ENCODE data around the gene PRADC1. TPM values are rescaled to one million over a fixed set of nuclear protein-coding genes. Genes with fewer than 3 reads are reported as not detected.

The PRADC1 gene
- total RNA-seq, 1 experiment from 2014 or later, result 12.9 TPM

DNA sequence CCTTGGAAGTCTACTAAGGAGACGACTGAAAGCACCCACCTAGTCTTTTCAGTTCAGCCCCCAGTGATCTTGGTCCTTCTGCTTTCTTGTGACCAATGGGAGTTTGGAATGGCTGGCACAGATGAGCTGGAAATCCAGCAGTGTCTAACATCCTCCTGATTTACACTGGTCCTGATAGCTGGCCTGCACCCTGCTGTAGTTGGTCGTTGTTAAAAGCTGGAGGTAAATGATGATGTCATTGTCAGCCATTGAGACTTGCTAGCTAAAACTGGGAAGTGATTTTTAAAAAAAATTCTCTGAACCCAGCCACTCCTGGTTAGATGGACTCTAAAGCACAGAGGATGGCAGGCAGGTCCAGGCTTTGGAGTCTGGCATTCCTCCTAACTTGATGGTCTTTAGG lies 20.4 kb upstream of the PRADC1 start:
- Mint-ChIP-seq H3K4me1 (peaks cover 6% of the 10 kb centered on the region; the same call in 1 of the 2 replicates), H3K9me3 (no peaks in the 10 kb centered on the region), H3K4me3 (no peak overlapping the region), H3K36me3 (peaks cover 48% of the 10 kb centered on the region), H3K27ac (no peak overlapping the region), H3K27me3 (ENCODE audit: low read depth) (no peaks in the 10 kb centered on the region)
- CTCF ChIA-PET, result interaction anchor here (1.1 kb wide), 1 partner anchor 15 kb away, joined by 4 read pairs; no protein-coding TSS in a partner anchor
- no peak for DNase-seq (ENCODE audit: low spot score)
- TF ChIP-seq, protein P1, sequence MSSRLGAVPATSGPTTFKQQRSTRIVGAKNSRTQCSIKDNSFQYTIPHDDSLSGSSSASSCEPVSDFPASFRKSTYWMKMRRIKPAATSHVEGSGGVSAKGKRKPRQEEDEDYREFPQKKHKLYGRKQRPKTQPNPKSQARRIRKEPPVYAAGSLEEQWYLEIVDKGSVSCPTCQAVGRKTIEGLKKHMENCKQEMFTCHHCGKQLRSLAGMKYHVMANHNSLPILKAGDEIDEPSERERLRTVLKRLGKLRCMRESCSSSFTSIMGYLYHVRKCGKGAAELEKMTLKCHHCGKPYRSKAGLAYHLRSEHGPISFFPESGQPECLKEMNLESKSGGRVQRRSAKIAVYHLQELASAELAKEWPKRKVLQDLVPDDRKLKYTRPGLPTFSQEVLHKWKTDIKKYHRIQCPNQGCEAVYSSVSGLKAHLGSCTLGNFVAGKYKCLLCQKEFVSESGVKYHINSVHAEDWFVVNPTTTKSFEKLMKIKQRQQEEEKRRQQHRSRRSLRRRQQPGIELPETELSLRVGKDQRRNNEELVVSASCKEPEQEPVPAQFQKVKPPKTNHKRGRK (CRISPR knock-in tag; IDR thresholded peaks at IDR 0.05; ENCODE audit: borderline replicate concordance), result no peak
- TF ChIP-seq ESRRA (CRISPR knock-in tag; IDR thresholded peaks at IDR 0.05; ENCODE audit: borderline replicate concordance), result no peak
- TF ChIP-seq, protein P2, sequence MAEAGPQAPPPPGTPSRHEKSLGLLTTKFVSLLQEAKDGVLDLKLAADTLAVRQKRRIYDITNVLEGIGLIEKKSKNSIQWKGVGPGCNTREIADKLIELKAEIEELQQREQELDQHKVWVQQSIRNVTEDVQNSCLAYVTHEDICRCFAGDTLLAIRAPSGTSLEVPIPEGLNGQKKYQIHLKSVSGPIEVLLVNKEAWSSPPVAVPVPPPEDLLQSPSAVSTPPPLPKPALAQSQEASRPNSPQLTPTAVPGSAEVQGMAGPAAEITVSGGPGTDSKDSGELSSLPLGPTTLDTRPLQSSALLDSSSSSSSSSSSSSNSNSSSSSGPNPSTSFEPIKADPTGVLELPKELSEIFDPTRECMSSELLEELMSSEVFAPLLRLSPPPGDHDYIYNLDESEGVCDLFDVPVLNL (CRISPR knock-in tag; IDR thresholded peaks at IDR 0.05; ENCODE audit: borderline replicate concordance, low read depth), result no peak
- TF ChIP-seq, protein P3, sequence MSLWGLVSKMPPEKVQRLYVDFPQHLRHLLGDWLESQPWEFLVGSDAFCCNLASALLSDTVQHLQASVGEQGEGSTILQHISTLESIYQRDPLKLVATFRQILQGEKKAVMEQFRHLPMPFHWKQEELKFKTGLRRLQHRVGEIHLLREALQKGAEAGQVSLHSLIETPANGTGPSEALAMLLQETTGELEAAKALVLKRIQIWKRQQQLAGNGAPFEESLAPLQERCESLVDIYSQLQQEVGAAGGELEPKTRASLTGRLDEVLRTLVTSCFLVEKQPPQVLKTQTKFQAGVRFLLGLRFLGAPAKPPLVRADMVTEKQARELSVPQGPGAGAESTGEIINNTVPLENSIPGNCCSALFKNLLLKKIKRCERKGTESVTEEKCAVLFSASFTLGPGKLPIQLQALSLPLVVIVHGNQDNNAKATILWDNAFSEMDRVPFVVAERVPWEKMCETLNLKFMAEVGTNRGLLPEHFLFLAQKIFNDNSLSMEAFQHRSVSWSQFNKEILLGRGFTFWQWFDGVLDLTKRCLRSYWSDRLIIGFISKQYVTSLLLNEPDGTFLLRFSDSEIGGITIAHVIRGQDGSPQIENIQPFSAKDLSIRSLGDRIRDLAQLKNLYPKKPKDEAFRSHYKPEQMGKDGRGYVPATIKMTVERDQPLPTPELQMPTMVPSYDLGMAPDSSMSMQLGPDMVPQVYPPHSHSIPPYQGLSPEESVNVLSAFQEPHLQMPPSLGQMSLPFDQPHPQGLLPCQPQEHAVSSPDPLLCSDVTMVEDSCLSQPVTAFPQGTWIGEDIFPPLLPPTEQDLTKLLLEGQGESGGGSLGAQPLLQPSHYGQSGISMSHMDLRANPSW (CRISPR knock-in tag; conservative IDR thresholded peaks at IDR 0.05; ENCODE audit: low read depth), result no peak
- no peak for TF ChIP-seq SP1 (CRISPR knock-in tag; conservative IDR thresholded peaks at IDR 0.05)
- TF ChIP-seq NFYB (CRISPR knock-in tag; conservative IDR thresholded peaks at IDR 0.05; ENCODE audit: low read depth), result no peak
- TF ChIP-seq, protein P4, sequence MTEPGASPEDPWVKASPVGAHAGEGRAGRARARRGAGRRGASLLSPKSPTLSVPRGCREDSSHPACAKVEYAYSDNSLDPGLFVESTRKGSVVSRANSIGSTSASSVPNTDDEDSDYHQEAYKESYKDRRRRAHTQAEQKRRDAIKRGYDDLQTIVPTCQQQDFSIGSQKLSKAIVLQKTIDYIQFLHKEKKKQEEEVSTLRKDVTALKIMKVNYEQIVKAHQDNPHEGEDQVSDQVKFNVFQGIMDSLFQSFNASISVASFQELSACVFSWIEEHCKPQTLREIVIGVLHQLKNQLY (CRISPR knock-in tag; IDR thresholded peaks at IDR 0.05), result no peak
- no peak for TF ChIP-seq TCF7 (CRISPR knock-in tag; IDR thresholded peaks at IDR 0.05; ENCODE audit: low read depth)
- no peak for TF ChIP-seq ZNF317 (CRISPR knock-in tag; IDR thresholded peaks at IDR 0.05; ENCODE audit: borderline replicate concordance, low read depth)
- TF ChIP-seq OVOL2 (CRISPR knock-in tag; IDR thresholded peaks at IDR 0.05; ENCODE audit: borderline replicate concordance), result no peak
- no peak for TF ChIP-seq NFE2L1 (CRISPR knock-in tag; IDR thresholded peaks at IDR 0.05)
- no peak for TF ChIP-seq ZBTB21 (CRISPR knock-in tag; IDR thresholded peaks at IDR 0.05; ENCODE audit: borderline replicate concordance)
- no peak for TF ChIP-seq GTF2I (CRISPR knock-in tag; conservative IDR thresholded peaks at IDR 0.05)
- TF ChIP-seq, protein P5, sequence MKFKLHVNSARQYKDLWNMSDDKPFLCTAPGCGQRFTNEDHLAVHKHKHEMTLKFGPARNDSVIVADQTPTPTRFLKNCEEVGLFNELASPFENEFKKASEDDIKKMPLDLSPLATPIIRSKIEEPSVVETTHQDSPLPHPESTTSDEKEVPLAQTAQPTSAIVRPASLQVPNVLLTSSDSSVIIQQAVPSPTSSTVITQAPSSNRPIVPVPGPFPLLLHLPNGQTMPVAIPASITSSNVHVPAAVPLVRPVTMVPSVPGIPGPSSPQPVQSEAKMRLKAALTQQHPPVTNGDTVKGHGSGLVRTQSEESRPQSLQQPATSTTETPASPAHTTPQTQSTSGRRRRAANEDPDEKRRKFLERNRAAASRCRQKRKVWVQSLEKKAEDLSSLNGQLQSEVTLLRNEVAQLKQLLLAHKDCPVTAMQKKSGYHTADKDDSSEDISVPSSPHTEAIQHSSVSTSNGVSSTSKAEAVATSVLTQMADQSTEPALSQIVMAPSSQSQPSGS (CRISPR knock-in tag; IDR thresholded peaks at IDR 0.05; ENCODE audit: borderline replicate concordance, low read depth), result no peak
- TF ChIP-seq FOXP1 (CRISPR knock-in tag; IDR thresholded peaks at IDR 0.05; ENCODE audit: borderline replicate concordance), result no peak
- TF ChIP-seq ATF1 (CRISPR knock-in tag; IDR thresholded peaks at IDR 0.05), result no peak
- no peak for TF ChIP-seq ZNF416 (CRISPR knock-in tag; IDR thresholded peaks at IDR 0.05)
- TF ChIP-seq ELF4 (CRISPR knock-in tag; IDR thresholded peaks at IDR 0.05; ENCODE audit: low read depth), result no peak
- TF ChIP-seq, protein P6, sequence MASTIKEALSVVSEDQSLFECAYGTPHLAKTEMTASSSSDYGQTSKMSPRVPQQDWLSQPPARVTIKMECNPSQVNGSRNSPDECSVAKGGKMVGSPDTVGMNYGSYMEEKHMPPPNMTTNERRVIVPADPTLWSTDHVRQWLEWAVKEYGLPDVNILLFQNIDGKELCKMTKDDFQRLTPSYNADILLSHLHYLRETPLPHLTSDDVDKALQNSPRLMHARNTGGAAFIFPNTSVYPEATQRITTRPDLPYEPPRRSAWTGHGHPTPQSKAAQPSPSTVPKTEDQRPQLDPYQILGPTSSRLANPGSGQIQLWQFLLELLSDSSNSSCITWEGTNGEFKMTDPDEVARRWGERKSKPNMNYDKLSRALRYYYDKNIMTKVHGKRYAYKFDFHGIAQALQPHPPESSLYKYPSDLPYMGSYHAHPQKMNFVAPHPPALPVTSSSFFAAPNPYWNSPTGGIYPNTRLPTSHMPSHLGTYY (CRISPR knock-in tag; IDR thresholded peaks at IDR 0.05), result no peak
- POLR2A ChIA-PET, result interaction anchor here (1.4 kb wide), 1 partner anchor 15 kb away, joined by 5 read pairs; no protein-coding TSS in a partner anchor
- ATAC-seq, result no peak

Data from WTC11 (cell line).